Measurements from ENCODE around the gene FAM25A.
A peak's percentile ranks its signal among the peaks of the same experiment; 100 is the strongest.
"Not testable (repeated sequence)": the region's sequence is repeated elsewhere in the genome, so short reads cannot be mapped to it uniquely, and the experiment has no call there.

The FAM25A gene

DNA sequence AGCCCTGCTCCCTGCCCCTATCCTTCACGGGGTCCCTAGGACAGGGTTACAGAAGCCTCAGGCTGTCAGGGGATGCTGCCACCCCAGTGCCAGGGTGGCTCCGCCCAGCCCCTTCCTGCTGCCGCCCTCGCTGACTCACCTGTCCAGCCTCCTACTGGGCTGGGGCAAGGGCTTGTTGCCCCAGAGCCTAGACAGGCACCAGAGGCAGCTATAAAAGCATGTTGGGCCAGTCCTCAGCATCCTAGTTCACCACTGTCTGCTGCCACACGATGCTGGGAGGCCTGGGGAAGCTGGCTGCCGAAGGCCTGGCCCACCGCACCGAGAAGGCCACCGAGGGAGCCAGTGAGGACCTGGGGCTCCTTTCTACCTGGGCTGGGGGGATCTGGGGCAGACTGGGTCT, at the start of gene FAM25A:
Gene FAM25A, plus strand, starts transcription at position 239 of the 400 bp plus-strand sequence. Its CDS starts 31 bp downstream, at position 270.
- H3K9me3 ChIP-seq (ENCODE audit: low read length); H3K36me3 ChIP-seq (ENCODE audit: insufficient read depth, low read length); H3K27me3 ChIP-seq (ENCODE audit: control insufficient read depth in 1 of 2, insufficient read depth in 2 of 2, low read length in 2 of 2); H3K4me1 ChIP-seq (ENCODE audit: insufficient read depth, low read length); H3K4me3 ChIP-seq (ENCODE audit: low read depth in 1 of 2, low read length in 2 of 2); H3K9ac ChIP-seq (ENCODE audit: low read length); H3K27ac ChIP-seq (ENCODE audit: low read depth, low read length): not testable (repeated sequence)

DNA sequence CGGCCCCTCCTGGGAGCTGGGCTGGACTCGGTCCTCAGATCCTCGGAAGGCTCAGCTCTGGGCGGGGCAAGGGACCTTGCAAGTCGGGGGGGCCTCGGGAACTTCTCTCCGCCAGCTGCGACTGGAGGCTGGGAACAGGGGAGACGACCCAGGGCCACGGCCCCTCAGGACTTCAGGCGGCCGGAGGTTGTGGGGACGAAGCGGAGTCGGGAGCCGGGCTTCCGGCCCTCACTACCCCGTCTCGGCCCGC, 49.2 kb upstream of the FAM25A start:
- Histone ChIP-seq H3K9ac (ENCODE audit: low read length) (peak overlapping the region; percentile 87), H3K4me3 (ENCODE audit: low read depth in 1 of 2, low read length in 2 of 2) (peak overlapping the region; percentile 84 to 92), H3K36me3 (ENCODE audit: insufficient read depth, low read length) (no peaks in the 10 kb centered on the region), H3K4me1 (ENCODE audit: insufficient read depth, low read length) (peaks cover 52% of the 10 kb centered on the region), H3K9me3 (ENCODE audit: low read length) (no peaks in the 10 kb centered on the region), H3K27me3 (ENCODE audit: control insufficient read depth in 1 of 2, insufficient read depth in 2 of 2, low read length in 2 of 2) (no peaks in the 10 kb centered on the region), H3K27ac (ENCODE audit: low read depth, low read length) (peak overlapping the region; percentile 95)

DNA sequence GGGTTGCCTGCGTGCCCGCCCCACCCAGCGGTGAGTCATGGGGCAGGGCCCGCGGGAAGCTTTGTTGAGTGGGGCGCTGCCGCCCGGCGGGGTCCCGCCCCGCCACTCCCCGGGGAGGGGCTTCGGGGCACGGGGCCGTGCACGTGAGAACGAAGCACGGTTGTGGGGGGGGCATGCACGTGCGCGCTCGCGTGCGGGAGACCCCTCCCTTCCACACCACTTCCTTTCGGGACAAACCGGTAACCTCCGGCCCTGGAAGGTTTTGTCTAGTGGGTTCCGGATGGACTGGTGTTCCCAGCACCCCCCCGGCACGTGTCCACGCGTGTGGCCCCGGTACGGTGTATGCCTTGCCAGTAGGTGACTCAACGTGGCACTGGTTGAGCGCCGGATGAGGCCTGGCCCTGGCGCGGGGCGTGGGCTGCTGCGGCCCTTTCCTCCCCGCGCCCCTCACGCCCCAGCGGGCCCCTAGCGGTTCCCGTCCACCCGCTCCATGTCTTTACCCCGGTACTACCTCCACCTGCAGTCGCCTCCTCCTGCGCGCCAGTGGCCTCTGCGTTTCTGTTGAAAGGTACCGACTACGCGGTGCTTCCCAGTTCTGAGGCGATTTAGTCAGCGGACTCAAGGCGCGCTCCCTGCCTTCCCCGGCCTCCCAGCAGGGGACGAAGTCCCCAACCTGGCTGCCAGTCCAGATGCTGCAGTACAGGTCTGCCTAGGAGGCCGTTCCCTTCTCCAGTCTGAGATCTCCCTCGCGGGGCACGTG, 48.7 kb upstream of the FAM25A start:
- no peaks in the 10 kb centered on the region for H3K36me3 ChIP-seq (ENCODE audit: insufficient read depth, low read length)
- H3K4me1 ChIP-seq (ENCODE audit: insufficient read depth, low read length) = peaks cover 46% of the 10 kb centered on the region
- no peaks in the 10 kb centered on the region for H3K9me3 ChIP-seq (ENCODE audit: low read length)
- peak overlapping the region; percentile 33 for H3K9ac ChIP-seq (ENCODE audit: low read length)
- peak overlapping the region; percentile 84 to 92 for H3K4me3 ChIP-seq (ENCODE audit: low read depth in 1 of 2, low read length in 2 of 2)
- H3K27ac ChIP-seq (ENCODE audit: low read depth, low read length) = peak overlapping the region; percentile 95
- no peaks in the 10 kb centered on the region for H3K27me3 ChIP-seq (ENCODE audit: control insufficient read depth in 1 of 2, insufficient read depth in 2 of 2, low read length in 2 of 2)

DNA sequence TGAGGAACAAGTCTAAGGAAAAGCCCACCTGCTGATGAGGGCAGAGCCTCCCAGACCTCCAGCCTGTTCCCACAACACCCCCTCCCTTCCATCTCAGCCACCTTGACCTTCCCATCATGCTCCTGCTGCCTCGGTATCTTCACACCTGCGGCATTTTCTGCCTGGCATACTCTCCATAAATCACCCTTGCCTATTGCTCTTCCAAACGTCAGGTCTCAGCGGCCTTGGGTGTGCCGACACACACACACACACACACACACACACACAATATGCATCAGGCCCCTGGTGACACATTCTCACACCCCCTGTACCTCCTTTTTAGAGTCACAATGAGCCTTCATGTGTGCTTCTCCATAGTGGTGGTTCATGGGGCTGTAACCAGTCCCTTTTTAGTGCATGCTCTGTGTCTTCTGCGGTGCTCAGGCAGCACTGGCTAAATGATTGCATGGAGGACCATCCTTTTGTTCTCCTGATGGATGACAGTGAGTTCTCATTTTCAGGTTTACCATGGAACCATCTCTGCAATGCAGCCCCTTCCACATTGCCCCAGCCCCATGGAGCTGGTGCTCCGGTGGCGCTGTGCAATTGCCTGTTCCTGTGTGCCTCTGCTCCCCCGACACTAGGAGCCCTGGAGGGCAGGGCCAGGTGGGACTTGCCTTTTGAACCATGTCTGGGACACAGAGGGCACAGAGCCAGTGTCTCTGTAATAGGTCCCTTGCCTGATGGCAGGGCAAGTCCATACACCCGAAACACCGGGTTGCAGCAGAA, 47.3 kb upstream of the FAM25A start:
- Histone ChIP-seq H3K4me3 (ENCODE audit: low read depth in 1 of 2, low read length in 2 of 2) (no peak overlapping the region), H3K27ac (ENCODE audit: low read depth, low read length) (no peak overlapping the region), H3K4me1 (ENCODE audit: insufficient read depth, low read length) (peaks cover 33% of the 10 kb centered on the region), H3K36me3 (ENCODE audit: insufficient read depth, low read length) (no peaks in the 10 kb centered on the region), H3K9me3 (ENCODE audit: low read length) (no peaks in the 10 kb centered on the region), H3K27me3 (ENCODE audit: control insufficient read depth in 1 of 2, insufficient read depth in 2 of 2, low read length in 2 of 2) (no peaks in the 10 kb centered on the region), H3K9ac (ENCODE audit: low read length) (no peak overlapping the region)

DNA sequence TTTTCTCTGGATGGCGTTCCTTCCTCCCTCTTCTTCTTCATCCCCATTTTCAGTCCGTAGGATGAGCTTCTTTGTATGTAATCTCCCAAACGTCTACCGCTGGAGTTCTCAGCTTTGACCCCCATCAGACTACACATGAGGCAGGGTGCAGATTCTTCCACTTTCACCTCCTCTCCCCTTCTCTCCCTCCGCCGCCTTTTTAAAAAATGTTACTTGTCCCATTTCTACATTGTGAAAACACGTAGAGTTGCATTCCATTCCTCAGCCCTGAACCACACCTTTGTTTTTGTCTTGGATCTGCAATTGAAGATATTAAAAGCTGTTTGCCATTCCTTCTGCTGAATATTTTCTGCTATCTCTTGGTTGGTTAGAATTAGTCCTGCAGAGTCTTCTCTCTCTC, 45.6 kb upstream of the FAM25A start:
- no peaks in the 10 kb centered on the region for H3K9me3 ChIP-seq (ENCODE audit: low read length)
- no peaks in the 10 kb centered on the region for H3K36me3 ChIP-seq (ENCODE audit: insufficient read depth, low read length)
- H3K27me3 ChIP-seq (ENCODE audit: control insufficient read depth in 1 of 2, insufficient read depth in 2 of 2, low read length in 2 of 2) = no peaks in the 10 kb centered on the region
- H3K9ac ChIP-seq (ENCODE audit: low read length) = no peak overlapping the region
- peaks cover 22% of the 10 kb centered on the region for H3K4me1 ChIP-seq (ENCODE audit: insufficient read depth, low read length)
- H3K4me3 ChIP-seq (ENCODE audit: low read depth in 1 of 2, low read length in 2 of 2) = no peak overlapping the region
- no peak overlapping the region for H3K27ac ChIP-seq (ENCODE audit: low read depth, low read length)

DNA sequence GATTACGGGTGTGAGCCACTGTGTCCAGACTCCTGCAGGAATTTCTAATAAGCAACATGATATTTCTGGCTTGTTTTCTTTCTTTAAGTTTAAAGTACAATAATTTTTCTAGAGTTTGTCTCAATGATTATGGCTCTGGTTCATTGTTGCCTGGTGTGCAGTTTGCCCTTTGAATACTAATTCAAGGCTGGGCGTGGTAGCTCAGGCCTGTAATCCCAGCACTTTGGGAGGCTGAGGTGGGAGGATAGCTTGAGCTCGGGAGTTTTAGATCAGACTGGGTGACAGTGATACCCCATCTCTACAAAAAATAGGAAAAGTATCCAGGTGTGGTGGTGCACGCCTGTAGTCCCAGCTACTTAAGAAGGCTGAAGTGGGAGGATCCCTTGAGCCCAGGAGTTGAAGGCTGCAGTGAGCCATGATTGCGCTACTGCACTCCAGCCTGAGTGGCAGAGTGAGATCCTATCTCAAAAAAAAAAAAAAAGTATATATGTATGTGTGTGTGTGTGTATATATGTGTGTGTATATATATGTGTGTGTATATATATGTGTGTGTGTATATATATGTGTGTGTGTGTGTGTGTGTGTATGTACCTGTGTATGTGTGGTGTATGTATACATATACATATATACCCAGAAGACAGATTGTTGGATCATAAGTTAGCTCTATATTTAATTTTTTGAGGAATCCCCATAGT, 43.6 kb upstream of the FAM25A start:
- H3K4me1 ChIP-seq (ENCODE audit: insufficient read depth, low read length) = peaks cover 23% of the 10 kb centered on the region
- no peak overlapping the region for H3K27ac ChIP-seq (ENCODE audit: low read depth, low read length)
- H3K36me3 ChIP-seq (ENCODE audit: insufficient read depth, low read length) = no peaks in the 10 kb centered on the region
- no peaks in the 10 kb centered on the region for H3K27me3 ChIP-seq (ENCODE audit: control insufficient read depth in 1 of 2, insufficient read depth in 2 of 2, low read length in 2 of 2)
- no peak overlapping the region for H3K4me3 ChIP-seq (ENCODE audit: low read depth in 1 of 2, low read length in 2 of 2)
- H3K9me3 ChIP-seq (ENCODE audit: low read length) = no peaks in the 10 kb centered on the region
- no peak overlapping the region for H3K9ac ChIP-seq (ENCODE audit: low read length)

DNA sequence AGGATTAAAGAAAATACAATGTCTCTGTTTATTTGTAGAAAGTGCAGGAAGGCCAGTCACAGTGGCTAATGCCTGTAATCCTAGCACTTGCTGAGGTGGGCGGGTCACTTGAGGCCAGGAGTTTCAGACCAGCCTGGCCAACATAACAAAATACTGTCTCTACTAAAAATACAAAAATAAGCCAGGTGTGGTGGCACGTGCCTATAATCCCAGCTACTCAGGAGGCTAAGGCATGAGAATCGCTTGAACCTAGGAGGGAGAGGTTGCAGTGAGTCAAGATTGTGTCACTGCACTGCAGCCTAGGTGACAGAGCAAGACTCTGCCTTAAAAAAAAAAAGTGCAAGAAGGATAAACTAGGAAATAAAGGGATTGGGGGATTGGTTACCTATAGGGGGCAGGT, 41.6 kb upstream of the FAM25A start:
- H3K9me3 ChIP-seq (ENCODE audit: low read length); H3K27ac ChIP-seq (ENCODE audit: low read depth, low read length); H3K36me3 ChIP-seq (ENCODE audit: insufficient read depth, low read length); H3K9ac ChIP-seq (ENCODE audit: low read length); H3K27me3 ChIP-seq (ENCODE audit: control insufficient read depth in 1 of 2, insufficient read depth in 2 of 2, low read length in 2 of 2); H3K4me3 ChIP-seq (ENCODE audit: low read depth in 1 of 2, low read length in 2 of 2): not testable (repeated sequence)
- H3K4me1 ChIP-seq (ENCODE audit: insufficient read depth, low read length) = peaks cover 14% of the 10 kb centered on the region

DNA sequence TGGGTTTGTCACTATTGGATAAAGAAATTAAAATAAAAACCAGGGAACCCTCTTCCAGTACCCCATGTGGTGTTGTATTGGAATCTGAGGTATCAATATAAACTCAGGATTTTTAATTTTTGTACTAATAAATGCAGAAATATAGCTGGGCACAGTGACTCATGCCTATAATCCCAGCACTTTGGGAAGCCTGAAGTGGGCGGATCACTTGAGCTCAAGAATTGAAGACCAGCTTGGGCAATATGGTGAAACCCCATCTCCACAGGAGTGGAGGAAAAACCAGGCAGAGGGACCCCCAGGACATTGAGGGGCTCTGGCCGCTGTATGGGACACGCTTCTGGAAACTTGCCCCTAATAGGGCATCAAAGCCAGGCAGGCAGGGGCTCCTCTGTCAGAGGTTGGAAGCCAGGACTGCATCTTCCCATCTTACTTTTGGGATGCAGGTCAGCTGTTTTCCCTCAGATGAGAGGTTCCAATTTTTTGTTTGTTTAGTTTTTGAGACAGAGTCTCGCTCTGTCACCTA, 40.7 kb upstream of the FAM25A start:
- no peak overlapping the region for H3K9ac ChIP-seq (ENCODE audit: low read length)
- H3K27ac ChIP-seq (ENCODE audit: low read depth, low read length) = no peak overlapping the region
- H3K4me1 ChIP-seq (ENCODE audit: insufficient read depth, low read length) = peaks cover 14% of the 10 kb centered on the region
- no peaks in the 10 kb centered on the region for H3K9me3 ChIP-seq (ENCODE audit: low read length)
- no peaks in the 10 kb centered on the region for H3K36me3 ChIP-seq (ENCODE audit: insufficient read depth, low read length)
- H3K4me3 ChIP-seq (ENCODE audit: low read depth in 1 of 2, low read length in 2 of 2) = no peak overlapping the region
- H3K27me3 ChIP-seq (ENCODE audit: control insufficient read depth in 1 of 2, insufficient read depth in 2 of 2, low read length in 2 of 2) = no peaks in the 10 kb centered on the region

DNA sequence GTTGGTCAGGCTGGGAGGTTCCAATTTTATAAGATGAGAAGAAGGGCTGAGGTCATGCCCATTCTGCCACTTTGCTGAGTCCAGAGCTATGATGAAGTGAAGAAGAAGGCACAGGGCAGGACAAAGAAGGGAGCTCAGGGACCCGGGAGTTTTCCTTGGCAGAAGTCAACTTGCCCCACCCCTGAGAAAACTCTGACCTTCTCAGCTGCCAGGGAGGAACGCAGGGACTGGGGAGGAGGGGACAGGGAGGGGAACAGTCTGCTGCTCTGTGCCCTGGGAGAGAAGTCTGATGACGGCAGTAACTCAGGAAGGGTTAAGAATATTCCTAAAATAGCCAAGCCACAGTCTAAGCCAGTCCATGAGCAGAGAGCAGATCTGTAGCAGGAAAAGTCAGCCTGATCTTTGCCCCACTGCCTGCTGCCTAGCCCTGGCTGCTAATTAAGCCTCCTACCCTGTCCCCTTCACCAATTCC, 40.1 kb upstream of the FAM25A start:
- H3K9me3 ChIP-seq (ENCODE audit: low read length) = no peaks in the 10 kb centered on the region
- H3K36me3 ChIP-seq (ENCODE audit: insufficient read depth, low read length) = no peaks in the 10 kb centered on the region
- H3K9ac ChIP-seq (ENCODE audit: low read length) = no peak overlapping the region
- H3K27ac ChIP-seq (ENCODE audit: low read depth, low read length) = no peak overlapping the region
- H3K27me3 ChIP-seq (ENCODE audit: control insufficient read depth in 1 of 2, insufficient read depth in 2 of 2, low read length in 2 of 2) = no peaks in the 10 kb centered on the region
- peaks cover 14% of the 10 kb centered on the region for H3K4me1 ChIP-seq (ENCODE audit: insufficient read depth, low read length)
- no peak overlapping the region for H3K4me3 ChIP-seq (ENCODE audit: low read depth in 1 of 2, low read length in 2 of 2)

DNA sequence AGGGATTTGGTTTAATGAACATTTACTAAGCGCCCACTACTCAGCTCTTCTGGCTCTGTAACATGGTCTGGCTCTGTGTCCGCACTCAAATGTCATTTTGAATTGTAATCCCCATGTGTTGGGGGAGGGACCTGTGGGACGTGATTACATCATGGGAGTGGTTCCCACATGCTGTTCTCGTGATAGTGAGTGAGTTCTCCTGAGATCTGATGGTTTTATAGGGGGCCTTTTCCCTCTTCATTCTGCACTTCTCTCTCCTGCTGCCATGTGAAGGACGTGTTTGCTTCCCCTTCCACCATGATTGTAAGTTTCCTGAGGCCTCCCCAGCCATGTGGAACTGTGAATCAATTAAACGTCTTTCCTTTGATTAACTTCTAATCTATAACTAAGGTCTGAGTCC, 39.1 kb upstream of the FAM25A start:
- H3K27ac ChIP-seq (ENCODE audit: low read depth, low read length); H3K9me3 ChIP-seq (ENCODE audit: low read length); H3K4me3 ChIP-seq (ENCODE audit: low read depth in 1 of 2, low read length in 2 of 2); H3K9ac ChIP-seq (ENCODE audit: low read length); H3K27me3 ChIP-seq (ENCODE audit: control insufficient read depth in 1 of 2, insufficient read depth in 2 of 2, low read length in 2 of 2); H3K36me3 ChIP-seq (ENCODE audit: insufficient read depth, low read length): not testable (repeated sequence)
- peaks cover 14% of the 10 kb centered on the region for H3K4me1 ChIP-seq (ENCODE audit: insufficient read depth, low read length)

DNA sequence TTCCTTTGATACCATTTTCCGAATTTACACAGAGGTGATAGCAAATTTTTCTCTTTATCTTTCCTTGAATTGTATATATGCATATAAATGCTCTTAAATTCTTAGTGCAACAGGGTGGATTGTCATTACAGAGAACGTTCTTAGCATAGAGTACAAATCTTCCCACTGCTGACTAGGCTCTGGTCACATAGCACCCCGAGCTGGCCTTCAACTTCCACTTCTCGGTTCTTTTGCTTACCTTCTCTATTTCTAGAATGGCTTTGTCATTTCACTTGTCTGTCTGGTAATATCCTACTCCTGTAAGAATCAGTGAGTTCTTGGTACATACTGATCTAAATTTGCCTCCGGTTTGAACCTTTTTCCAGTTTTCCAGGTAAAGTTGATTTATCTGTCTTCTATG, 38.4 kb upstream of the FAM25A start:
- H3K4me3 ChIP-seq (ENCODE audit: low read depth in 1 of 2, low read length in 2 of 2) = no peak overlapping the region
- no peaks in the 10 kb centered on the region for H3K36me3 ChIP-seq (ENCODE audit: insufficient read depth, low read length)
- no peaks in the 10 kb centered on the region for H3K27me3 ChIP-seq (ENCODE audit: control insufficient read depth in 1 of 2, insufficient read depth in 2 of 2, low read length in 2 of 2)
- no peak overlapping the region for H3K27ac ChIP-seq (ENCODE audit: low read depth, low read length)
- H3K9me3 ChIP-seq (ENCODE audit: low read length) = no peaks in the 10 kb centered on the region
- H3K9ac ChIP-seq (ENCODE audit: low read length) = no peak overlapping the region
- peaks cover 14% of the 10 kb centered on the region for H3K4me1 ChIP-seq (ENCODE audit: insufficient read depth, low read length)
